Activated T-helper 1 cell treated with anti-CD3 and anti-CD28 coated beads, Interleukin-2, amount 50 U/mL, for 16 hours (primary cell): ENCODE results near the gene DNAJC1.
"Not testable (repeated sequence)": the region's sequence is repeated elsewhere in the genome, so short reads cannot be mapped to it uniquely, and the experiment has no call there.

Experiments used
- DNase-seq, 2 donors: peaks; one replicate each; pipeline ENCODE4 v3.0.0-alpha.2; 2020; ENCODE audit warnings: low read depth in 1 of 2, low spot score in 1 of 2

The DNAJC1 gene

GRCh38 chr10:21732067-21732772 is 271.3 kb downstream of the DNAJC1 start:
- peak in 1 of 2 donors; percentile 6 for DNase-seq

GRCh38 chr10:21728618-21729017 is 274.9 kb downstream of the DNAJC1 start:
- DNase-seq, result no peak

DNA sequence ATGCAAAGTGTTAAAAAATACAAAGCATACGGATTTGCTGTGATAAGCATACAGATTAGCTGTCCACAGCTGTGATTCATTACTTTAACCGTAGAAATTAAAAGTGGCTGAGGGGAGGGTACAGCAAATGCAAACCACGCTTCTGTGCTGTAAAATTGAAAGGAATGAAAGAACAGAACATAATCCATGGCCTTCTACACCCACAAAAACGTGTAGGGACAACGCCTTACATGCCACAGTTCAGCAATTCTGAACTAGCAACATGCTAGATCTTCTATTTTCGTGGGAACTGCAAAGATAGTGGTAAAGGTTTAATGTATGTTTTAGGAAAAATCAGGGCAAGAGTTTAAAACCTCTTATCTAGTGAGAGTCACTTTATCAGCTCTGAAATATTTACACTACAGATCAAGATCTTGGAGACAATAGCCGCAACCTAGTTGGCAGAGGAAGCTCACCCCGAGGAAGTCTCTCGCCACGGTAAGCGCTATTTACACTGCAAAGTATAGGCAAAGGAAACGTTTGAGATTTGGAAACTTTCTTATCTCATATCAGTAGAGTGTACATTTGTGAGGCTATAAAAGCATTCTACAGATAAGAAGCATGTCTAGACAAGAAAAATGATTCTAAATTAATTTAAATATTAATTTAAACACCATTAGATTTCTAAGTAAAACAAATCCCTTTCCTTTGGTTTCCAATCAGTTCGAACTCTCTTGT is 275.9 kb downstream of the DNAJC1 start:
- DNase-seq, result no peak

GRCh38 chr10:21726601-21727225 is 276.8 kb downstream of the DNAJC1 start:
- DNase-seq, result no peak

DNA sequence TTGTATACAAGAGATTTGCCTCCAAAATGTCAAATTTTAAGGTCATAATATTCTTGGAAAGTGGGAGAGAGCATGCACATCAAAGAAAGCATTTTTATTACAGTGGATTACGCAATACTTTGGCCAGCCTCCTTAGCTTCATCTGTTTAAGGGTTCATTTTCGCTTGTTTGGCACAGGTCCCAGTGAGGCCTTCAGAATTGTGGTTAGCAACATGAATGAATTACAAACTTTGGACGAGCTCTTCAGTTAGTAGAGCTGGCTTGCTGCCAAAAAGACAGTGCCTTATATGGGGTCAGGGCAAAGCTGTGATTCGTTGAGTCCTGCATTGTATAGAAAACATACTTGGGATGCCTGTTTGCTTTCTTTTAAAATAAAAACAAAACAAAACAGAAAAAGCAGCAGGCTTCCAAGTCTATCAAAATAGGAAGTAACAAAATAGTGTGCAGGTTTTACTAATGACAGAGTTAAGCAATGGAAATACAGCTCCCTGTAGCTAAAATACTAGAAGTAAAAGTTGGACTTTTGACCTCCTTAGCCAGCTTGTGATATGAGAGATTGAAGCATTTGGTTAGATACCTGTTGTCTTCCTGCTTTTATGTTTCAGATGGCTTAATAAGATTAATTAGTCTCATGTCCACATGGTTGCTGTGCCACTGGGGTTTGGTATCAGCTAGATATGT is 278.7 kb downstream of the DNAJC1 start:
- no peak for DNase-seq

DNA sequence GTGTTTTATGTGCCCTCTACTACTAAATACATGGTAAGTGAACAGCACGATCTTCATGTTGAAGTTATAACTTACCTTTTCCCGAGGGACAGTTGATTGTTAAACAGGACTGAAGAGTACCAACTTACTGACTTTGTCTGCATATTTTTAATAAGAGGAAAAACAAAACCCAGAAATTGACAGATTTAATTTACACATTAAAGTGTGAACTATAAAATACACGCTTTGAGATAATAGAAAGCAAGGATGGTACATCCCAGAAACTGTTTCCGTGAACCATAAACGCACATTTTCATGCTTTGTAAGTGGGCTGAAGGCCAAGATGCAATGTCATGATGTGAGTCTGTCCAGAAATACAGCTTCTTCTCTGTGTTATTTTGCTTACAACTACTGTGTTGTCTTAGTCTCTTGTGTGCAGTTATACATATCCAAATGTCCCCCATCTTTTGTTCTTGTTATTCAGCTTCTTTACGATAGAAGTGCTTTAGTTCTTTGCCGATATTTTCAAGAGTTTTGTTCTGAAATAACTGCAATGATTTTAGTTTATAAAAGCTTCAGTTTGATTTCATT is 279.4 kb downstream of the DNAJC1 start:
- DNase-seq, result no peak

DNA sequence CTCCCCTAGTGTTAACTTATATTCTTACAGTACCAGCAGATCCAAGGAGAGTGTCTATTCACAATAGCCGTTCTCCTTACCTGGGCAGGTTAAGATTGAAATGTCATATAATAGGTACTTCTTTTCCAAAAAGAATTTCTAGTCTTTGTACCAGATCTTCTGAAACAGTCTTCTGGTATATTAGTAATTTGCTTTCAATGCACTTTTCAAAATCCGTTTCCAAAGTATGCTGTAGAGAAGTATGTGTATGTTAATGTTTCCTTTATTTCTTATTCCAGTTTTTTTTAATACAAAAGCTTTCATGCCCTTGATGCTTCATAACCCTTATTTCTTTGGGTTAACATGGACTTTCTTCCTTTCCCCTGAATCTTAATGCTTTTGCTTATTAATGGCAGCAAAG is 281.3 kb downstream of the DNAJC1 start:
- DNase-seq, result no peak

- DNase-seq, result no peak
Measured at GRCh38 chr10:21721000-21721665, 282.4 kb downstream of the DNAJC1 start.

GRCh38 chr10:21720090-21720489 is 283.4 kb downstream of the DNAJC1 start:
- DNase-seq, result no peak

DNA sequence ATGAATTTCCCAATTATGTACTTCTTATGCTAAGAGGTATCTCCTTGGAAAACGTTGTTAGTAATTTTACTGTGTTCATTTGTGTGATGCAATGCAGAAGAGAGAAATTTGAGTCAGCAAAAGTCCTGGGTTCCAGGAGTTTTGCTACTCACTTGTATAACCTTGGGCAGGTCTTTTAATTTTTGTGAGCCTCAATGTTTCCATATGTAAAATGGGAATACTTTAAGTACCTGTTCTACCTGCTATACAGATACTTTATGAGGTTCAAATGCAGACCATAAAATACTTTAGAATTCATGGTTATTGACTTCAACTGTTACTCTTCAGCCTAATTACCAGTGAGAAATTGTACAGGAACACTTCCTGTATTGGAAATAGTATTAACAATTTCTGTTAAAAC is 284.0 kb downstream of the DNAJC1 start:
- DNase-seq, result no peak

DNA sequence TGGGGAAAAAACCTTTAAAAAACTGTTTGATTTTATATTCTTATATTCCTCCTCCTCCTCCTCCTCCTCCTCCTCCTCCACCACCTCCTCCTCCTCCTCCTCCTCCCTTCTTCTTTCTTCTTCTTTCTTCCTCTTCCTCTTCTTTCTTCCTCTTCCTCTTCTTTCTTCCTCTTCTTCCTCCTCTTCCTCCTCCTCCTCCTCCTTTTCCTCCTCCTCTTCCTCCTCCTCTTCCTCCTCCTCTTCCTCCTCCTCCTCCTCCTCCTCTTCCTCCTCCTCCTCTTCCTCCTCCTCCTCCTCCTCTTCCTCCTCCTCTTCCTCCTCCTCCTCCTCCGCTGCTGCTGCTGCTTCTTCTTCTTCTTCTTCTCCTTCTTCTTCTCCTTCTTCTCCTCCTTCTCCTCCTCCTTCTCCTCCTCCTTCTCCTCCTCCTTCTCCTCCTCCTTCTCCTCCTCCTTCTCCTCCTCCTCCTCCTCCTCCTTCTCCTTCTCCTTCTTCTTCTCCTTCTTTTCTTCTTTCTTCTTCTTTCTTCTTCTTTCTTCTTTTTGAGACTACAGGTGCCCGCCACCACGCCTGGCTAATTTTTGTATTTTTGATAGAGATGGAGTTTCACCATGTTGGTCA is 286.0 kb downstream of the DNAJC1 start:
- not testable (repeated sequence) for DNase-seq

GRCh38 chr10:21715531-21716195 is 287.9 kb downstream of the DNAJC1 start:
- DNase-seq, result no peak

- no peak for DNase-seq
Measured at GRCh38 chr10:21712975-21713374, 290.6 kb downstream of the DNAJC1 start.

DNA sequence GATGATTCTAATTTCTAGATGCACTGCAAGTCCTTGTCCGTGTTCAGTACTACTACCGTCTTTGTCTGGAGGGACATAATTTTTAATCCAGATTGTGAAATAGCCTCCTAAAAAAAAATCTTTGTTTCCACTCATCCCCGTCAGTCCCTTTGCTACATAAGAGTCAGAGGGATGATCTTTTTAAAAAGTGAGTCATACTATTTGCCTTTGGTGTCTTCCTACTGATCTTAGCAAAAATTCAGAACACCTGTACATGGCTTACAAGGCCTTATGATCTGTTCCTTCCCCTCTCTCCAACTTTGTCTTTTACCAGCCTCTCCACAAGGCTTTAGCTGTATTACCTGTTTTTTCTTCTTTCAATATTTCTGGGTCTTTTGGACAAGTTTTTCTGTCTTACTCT is 296.0 kb downstream of the DNAJC1 start:
- no peak for DNase-seq
